ENCODE results near the gene PTPRU.
"Not testable (repeated sequence)": the region's sequence is repeated elsewhere in the genome, so short reads cannot be mapped to it uniquely, and the experiment has no call there.

PTPRU gene

DNA sequence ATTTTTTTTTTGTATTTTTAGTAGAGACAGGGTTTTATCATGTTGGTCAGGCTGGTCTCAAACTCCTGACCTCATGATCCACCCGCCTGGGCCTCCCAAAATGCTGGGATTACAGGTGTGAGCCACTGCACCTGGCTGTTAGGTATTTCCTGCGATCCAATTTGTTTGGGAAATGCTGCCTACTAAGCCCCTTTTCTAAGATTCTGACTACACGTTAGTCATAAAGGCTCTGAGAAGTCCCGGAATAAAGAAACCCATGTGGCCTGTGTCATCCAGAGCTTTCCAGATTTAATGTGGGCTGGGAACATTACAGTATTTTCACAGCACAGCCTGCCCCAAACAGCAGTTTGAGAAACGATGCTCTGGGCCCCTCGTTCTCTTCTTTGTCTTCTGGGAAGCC lies 14.1 kb upstream of the PTPRU start:
- not testable (repeated sequence) for DNase-seq

DNA sequence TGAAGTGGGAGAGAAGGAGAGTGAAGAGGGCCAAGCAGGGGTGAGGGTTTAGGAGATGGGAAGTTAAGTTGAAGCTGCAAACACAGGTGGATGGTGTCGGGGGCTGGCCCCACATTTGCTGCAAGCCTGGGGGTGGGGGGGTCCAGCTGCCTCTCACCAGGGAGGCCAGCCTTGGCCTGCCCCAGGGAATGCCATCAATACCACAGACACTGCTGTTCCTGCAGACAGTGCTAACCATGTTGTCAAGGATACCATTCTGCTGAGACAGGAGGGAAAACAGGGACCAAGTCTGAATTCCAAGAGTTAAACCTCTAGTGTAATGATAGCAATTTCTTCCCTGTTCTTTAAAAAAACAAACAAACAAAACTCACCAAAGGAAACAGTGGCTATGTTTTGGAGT lies 13.6 kb upstream of the PTPRU start:
- no peak for DNase-seq

DNA sequence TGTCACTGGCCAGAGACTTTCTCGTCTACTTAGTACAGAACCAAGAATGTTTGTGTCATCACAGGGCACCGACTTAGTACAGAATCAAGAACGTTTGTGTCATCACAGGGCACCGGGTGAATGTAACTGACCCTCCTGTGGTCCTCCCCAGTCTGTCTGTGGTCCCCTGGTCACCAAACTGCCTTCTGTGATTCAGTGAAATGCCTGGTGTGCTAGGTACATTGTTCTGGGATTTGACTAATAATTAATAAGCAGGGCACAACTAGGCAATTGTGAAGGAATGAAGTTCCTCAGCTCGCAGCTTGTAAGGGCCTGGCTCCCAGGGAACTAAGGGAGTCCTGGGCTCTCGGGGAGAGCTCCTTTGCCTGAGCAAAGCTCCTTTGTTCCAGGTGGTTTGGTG lies 12.8 kb upstream of the PTPRU start:
- no peak for DNase-seq

DNA sequence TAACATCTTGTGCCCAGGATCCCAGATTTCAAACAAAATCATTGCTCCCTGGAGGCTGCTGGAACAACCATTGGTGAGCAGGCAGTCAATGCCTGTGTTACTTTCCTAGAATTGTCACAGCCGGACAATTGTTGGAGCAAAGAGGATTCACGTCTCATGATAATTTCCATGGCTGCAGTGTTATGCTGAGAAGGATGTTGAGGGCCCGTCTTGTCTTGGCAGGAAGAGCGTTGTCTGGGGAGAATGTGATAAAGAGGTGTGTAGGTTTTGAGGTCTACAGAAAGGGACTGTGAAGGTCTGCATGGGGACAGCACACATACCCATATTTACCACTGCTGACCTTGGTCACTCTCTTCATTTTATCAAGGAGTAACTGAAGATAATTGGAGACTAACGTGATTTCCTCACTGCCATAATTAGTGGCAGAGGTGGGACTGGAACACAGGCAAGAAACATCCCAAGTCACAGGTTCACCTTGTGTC lies 11.9 kb upstream of the PTPRU start:
- no peak for DNase-seq

DNA sequence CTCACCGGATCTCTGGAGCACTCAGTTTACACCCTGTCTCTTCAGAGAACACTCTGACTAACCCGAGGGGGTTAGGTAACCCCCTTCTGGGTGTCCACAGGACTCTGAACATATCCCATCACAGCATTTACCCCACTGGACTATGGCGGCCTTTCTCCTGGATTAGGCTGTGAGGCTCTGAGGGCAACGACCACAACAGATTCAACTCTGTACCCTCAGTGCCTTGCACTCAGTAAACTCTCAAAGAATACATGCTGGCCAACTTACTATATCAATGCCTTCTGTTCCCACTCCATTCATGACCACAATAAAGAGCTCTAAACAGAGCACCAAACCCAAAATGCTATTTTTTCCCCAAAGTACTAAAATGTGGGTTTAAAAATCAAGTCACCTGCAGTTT lies 11.0 kb upstream of the PTPRU start:
- DNase-seq = no peak

DNA sequence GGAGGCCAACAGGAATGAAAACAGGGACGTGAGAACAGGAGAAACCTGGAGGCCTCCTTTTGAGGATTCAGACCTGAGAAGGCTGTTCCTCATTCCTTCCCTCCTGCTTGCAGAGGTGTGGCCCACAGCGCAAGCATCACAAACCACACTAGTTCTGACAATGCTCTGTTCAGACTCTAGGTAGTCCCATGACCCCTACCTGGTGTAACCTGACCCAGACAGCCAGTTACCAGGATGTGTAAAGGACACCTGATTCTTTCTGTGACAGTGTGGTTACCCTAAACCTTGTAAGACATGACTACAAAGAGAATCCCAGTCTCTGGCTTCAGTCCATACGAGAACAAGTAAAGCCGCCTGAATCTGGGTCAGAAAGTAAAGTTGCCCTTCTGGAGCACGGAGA lies 8.8 kb upstream of the PTPRU start:
- DNase-seq = no peak

DNA sequence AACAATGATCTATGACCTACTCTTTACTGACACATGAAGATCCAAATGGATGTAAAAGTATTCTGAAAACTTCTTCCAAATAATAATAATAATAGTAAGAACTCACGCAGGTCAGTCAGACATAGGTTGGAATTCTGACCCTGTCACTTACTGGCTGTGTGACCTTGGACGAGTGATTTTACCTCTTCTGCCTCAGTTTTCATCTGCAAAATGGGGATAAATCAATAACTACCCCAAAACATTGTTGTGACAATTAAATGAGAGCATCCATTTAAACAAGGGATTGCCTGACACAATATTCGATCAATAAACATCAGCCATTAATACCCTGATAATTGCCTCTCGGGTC lies 6.1 kb upstream of the PTPRU start:
- DNase-seq = no peak

DNA sequence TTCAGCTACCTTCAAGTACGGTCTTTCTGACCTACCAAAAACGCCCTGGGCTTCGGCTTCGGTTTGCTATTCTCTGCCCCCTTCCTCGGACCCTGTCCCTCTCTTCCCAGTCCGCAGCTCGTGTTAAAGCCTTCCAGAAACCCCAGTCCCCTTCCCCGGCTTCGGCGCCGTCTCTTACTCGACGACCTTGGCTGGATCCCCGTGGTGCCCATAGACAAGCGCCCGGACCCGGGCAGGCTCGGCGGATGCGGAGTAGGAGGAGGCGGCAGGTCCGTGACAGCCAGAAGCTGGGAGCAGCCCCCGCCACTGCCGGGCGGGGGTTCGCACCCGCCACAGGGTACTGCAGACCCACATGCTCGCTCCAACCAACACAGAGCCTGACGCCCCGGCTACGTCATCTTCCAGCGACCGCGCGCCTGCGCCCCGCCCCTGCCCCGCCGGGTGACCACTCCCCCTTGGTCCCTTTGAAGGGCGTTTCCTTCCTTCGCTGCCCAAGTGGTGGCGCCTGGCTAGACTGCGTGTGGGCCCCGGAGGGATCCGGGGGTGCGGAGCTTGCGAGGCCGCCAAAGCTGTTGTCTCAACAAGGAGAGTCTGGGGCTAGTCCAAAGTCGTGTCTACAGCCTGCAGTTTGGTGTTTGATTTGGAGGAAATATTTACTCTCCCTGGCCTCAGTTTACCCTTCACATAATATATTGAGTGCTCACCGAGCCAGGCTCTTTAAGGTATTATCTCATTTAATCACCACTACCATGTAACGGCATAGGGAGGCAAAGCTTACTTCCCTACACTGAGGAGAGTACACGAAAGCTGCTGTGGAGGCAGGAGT lies 5.6 kb upstream of the PTPRU start, which contains the start of gene MECR:
Gene MECR, minus strand, starts transcription at position 382 of the 826 bp plus-strand sequence. Its CDS starts 28 bp downstream, at position 354.
- DNase-seq = peak; percentile 91

DNA sequence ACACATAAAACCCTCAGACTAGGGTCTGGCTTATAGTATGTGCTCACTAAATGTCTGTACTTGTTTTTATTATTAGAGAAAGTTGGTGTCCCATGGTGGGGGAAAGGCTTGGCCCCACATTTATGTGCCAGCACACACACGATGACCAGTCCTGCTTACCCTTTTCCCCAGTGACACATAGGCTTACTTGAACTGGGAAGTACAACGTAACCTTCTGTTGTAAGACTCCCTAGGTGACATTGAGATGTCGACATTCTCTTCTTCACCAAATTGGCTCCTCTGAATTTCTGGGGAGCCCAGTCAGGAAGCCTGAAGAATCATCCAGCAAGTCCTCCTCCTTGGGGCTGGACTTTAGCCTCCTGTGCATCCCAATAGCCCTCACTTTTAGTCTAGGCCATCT lies 3.9 kb upstream of the PTPRU start:
- no peak for DNase-seq

DNA sequence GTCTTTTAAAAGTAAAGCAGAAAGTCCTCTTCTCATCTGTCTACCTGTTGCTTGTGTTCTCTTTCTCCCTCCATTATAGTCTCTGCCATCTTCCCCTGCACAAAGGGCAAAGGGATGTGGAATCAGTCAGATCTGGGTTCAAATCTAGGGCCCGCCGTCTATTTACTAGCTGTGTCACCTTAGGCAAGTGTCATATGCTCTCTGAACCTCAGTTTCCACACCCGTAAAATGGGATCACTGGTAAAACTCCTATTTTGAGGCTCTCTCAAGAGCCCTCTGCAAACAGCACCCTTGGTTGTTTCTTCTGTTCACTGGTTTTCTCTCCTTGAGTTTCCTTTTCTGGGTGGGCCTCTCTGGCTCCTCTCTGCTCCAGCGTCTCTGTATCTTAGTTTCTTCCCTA lies 2.6 kb upstream of the PTPRU start:
- DNase-seq = no peak

DNA sequence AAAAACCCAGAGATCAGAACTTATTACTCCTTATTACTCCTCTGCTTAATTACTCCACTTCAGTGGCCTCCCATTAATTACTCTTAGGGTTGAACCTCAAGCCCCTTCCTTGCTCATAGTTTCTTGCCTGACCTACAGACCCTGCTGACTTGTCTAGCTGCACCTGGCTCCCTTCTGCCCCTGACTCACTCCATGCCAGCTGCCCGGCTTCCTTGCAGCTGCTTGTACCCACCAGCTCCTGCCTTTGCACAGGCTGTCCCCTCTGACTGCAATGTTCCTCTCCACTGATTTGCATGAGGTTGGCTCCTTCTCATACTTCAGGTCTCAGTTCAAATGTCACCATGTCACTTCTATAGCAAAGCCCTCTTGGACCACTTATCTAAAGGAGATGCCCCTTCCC lies 1.9 kb upstream of the PTPRU start:
- no peak for DNase-seq

DNA sequence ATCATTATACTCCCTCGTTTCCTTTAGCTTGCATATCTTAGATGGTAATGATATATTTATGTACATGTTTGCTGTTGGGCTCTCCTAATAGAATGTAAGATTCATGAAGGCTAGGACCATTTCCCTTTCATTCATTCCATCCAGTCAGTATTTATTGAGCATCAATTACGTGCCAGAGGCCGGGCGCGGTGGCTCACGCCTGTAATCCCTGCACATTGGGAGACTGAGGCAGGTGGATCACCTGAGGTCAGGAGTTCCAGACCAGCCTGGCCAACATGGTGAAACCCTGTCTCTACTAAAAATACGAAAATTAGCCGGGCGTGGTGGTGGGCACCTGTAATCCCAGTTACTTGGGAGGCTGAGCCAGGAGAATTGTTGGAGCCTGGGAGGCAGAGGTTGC lies 1.4 kb upstream of the PTPRU start:
- DNase-seq = not testable (repeated sequence)

DNA sequence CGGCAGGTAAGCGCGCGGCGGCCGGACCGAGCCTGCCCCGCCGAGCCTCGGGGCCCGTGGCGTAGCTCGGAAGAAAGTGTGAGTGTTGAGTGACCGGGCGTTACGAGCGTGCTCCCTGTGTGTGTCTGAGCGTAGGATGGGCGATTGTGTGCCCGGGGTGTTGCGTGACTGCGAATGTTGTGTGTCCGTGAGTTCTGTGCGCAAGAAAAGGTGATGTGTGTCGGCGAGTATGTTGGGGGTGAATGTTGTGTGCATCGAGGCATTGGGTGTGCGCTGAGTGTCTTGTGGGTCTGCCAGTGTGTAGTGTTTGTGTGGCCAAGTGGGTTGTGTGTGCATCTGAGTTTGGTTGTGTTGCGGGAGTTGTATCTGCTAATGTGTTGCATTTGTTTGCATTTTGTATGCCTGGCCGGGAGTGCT lies 398 bp downstream of the PTPRU start:
- peak; percentile 16 for DNase-seq

DNA sequence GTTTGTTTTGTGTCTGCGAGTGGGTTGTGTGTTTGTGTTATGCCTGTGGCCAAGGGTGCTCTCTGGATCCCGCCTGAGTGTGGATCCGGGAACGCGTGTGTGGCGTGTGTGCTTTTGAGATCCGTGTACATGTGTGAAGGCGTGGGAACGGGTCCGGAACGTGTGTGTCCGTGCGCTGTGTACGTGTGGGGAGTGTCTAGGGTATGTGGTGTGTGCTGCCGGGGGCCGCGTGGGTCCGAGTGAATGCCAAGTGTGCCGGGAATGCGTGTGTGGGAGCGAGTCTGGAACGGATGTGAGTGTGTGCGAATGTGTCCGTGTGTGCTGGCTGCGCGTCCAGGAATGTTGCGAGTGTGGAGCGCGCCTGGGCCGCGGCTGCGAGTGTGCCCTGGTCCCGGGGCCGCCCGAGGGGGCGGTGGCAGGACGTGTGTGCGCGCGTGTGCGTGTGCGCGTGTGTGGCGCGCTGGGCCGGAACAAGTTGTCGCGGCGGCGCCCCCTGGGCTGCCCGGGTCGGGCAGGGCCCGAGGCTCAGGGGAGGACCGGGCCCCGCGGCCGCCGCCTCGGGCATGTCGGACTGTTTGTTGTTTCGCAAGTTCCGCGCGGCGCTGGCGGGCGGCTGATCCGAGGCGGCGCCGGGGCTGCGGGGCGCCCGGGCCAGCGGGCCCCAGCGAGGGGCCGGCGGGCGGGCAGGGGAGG lies 953 bp downstream of the PTPRU start:
- peak; percentile 40 for DNase-seq

DNA sequence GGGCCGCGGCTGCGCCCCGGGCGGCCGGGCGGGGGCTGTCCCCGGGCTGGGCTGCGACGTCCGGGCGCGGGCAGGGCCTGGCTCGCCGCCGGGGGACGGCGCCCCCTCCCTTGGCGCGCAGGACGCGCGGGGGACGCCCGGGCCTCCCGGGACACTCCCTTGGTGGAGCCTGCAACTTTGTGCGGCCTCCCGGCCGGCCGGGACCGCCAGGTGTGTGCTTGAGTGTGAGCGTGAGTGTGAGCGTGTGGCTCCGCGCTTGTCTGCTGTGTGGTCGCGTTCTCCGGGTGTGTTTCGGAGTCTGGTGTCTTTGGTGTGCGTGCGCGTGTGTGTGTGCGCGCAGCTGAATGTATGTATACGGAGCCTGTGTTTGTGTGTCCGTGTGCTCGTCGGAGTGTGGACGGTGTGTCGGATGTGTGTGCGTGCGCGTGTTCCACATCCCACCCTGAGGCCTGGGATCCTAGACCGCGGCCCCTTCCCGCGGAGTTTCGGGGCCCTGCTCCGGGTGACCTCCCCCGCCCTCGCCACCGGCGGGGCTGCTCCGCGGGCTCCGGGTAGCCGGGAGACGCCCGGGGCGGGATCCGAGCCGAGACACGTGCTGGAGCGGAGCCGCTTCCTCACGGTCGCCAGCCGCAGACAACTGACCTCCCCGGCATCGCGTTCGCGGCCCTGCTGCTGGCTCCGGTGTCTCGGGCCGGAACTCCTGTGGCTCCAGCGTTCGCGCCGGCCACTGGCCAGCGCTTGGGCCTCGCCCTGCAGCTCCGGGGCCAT lies 1.7 kb downstream of the PTPRU start:
- peak; percentile 19 for DNase-seq

DNA sequence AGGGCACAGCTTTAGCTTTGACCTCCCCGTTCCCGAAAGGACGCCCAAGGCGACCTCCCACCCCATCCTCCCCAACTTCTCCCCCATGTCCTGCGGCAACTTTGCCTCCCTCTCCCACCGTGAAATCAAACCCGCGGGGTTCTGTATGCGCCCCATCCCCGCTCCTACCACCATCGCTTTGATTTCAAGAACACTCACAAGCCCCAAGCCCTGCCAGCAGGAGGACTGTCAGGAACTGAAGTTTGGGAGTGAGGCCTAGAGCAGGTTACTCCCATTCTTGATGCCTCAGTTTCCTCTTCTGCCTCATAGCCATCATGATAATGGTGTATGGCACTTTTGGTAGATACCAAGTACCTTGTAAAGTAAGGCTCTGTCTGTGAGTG lies 2.3 kb downstream of the PTPRU start:
- no peak for DNase-seq

DNA sequence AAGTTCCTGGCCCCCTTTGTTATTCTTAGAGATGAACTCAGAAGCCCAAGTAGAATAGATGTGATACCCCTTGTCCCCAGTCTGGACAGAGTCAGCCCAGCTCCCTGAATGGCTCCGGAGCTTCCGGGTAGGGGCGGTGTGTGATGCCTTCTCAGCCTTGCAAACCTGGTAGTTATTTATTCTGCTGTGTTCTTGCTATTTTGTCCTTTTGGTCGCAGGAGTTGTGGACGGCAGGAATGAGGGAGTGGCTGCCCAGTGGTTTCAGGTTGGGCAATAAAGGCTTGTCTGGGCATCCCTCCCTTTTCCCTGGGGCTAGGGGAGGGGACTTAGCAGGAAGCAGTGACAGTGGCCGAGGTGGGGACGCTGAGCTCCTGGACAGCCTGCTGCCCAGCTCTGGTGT lies 2.8 kb downstream of the PTPRU start:
- DNase-seq = no peak

DNA sequence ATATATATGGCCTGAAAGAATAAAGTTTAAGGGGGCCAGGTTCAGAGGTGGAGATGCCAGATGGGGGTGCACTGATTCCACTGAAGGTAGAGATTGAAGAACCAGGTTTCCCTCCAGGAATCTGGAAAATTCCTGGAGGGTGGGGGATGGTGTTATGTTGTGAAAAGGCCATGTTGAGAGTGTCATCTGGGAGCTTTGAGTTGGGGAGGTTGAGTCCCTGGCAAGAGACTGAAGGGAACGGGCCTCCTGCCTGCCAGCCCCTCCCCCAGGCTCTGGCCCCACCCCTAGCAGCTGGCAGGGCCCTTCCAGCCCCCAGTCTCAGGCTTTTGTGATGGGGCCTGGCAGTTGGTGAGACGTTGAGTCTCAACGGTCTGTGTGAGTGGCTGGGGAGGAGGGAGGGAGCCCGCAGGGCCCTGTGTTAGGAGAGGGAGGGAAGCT lies 4.1 kb downstream of the PTPRU start:
- no peak for DNase-seq

DNA sequence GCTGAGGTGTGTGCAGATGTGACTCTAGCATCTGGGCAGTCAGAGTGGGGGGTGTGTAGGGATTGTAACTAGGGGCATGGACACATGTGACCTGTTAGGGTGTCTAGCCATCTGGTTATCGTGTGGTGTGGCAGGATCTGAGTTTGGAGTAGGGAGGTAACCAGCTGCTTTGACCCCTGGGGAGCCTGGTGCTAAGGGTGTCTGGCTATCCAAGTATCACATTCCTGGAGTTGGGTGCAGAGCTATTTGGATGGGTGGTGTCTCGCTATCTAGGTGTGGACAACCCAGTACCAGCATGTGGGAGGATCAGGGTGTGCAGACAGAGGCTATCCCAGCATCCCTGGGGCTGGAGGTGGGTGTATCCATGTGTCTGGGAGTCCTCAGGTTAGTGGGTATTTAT lies 4.7 kb downstream of the PTPRU start:
- no peak for DNase-seq

DNA sequence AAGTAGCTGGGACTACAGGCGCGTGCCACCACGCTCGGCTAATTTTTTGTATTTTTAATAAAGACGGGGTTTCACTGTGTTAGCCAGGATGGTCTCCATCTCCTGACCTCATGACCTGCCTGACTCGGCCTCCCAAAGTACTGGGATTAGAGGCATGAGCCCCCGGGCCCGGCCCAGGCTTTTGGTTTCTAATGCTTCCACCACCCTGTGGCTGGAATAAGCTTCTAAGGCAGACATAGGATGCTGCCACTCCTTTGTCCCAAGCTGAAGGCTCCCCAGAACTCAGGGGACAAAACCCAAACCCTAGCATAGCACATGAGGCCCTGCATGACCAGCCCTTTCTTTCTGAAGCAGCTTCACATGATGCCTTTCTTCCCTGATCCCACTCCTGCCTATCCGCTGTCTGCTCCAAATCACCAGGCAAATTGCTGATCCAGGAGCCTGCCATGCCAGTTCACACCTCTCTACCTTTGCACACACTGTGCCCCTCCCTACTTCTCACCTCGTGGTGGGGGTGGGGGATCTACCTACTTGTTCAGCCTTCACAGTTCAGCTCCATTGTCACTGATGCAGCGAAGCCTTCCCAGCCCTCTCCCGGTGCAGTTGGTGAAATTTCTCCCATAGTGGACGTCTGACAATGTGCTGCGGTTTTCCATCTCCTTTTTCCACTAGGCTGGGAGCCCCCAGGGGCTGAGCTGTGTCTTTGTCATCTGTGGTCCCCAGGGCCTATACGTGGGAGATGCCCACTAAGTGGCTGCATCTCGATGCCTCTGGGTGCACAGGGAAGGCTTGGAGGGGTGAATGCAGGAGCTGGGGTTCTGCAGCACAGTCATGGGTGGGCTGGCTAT lies 6.9 kb downstream of the PTPRU start:
- peak; percentile 60 for DNase-seq

DNA sequence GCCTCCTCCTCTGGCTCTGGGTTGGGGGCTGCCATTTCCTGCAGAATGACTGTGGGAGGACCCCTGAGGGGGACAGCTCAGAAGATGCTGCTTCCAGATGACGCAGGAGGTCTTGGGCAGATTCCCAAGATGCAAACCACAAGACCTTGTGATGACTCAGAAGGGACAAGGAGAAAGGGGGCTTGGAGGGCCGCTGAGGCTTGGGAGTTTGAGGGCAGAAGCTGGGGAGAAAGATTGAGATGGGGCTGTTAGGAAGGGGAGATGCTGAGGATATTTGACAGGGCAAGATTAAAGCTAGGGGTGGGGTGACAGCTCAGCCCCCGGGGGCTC lies 7.5 kb downstream of the PTPRU start:
- peak; percentile 83 for DNase-seq

DNA sequence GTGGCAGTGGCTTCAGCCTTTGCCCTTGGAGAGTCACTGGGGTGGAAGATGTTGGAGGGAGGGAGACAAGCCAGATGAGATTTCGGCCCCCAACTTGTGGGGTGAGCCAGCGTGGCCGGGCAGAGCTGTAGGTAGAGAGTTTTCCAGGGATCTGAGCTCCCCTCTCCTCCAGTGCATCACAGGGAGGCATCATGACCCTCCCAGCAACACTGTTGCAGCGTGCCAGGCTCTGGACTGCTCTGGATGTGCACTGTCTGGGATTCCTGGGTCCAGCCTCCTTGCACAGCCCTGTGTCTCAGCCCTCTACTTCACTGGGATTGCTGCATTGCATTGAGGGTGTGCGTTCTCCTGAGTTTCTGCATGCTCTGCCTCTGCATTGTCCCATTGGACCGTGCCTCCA lies 8.9 kb downstream of the PTPRU start:
- no peak for DNase-seq

DNA sequence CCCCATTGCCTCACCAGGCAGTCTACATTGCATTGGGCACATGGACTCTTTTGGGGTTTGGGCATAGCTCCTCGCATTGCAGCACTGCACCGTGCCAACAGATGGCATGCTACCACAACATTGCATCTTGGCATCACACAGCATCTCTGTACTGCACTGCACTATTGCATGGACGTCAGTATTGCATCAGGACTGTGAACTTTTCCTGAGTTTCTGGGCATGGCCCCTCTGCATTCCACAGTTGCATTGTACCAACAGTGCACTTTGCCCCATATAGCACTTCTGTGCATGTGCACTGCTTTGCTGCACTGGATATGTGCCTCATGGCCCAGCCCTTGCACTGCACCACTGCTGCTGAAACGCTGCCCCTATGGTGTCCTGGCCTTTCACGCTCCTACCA lies 9.6 kb downstream of the PTPRU start:
- peak; percentile 41 for DNase-seq

Data from EL (cell line).